Retinal pigment epithelial cell (primary cell): ENCODE data around the gene ACER3.

Experiments
- DNase-seq: peaks from one replicate; pipeline ENCODE4 v3.0.0-alpha.2; 2010; ENCODE audit warnings: low read depth
- H3K4me3 ChIP-seq: 2 replicates; pipeline ENCODE4 v1.5.1; 2011; ENCODE audit warnings: mild to moderate bottlenecking, low read length, control low read depth, moderate library complexity
- TF ChIP-seq, protein P1 (sequence below): conservative IDR thresholded peaks from 2 replicates; pipeline ENCODE4 v1.5.1; 2011; ENCODE audit warnings: low read depth, low read length, control low read depth, inconsistent platforms

Gene ACER3

DNA sequence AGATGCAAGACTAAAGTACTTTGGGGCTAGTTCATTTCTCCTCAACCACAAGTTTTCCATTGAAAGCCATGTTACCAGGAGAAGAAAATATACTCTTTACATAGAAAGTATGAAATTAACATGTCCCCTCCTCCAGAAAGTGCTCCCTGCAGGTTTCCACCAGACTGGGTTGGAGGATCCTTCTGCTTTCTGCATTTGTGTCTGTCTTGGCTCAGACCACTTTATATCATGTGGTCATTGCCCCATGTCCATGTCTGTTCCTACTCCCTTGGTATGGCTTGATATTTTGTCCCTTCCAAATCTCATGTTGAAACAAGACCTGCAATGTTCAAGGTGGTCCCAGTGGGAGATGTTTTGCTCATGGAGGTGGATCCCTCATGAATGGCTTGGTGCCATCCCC is 28.4 kb upstream of the ACER3 start:
- TF ChIP-seq, protein P1, sequence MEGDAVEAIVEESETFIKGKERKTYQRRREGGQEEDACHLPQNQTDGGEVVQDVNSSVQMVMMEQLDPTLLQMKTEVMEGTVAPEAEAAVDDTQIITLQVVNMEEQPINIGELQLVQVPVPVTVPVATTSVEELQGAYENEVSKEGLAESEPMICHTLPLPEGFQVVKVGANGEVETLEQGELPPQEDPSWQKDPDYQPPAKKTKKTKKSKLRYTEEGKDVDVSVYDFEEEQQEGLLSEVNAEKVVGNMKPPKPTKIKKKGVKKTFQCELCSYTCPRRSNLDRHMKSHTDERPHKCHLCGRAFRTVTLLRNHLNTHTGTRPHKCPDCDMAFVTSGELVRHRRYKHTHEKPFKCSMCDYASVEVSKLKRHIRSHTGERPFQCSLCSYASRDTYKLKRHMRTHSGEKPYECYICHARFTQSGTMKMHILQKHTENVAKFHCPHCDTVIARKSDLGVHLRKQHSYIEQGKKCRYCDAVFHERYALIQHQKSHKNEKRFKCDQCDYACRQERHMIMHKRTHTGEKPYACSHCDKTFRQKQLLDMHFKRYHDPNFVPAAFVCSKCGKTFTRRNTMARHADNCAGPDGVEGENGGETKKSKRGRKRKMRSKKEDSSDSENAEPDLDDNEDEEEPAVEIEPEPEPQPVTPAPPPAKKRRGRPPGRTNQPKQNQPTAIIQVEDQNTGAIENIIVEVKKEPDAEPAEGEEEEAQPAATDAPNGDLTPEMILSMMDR = no peak
- H3K4me3 ChIP-seq = no peak overlapping the region
- DNase-seq = no peak

DNA sequence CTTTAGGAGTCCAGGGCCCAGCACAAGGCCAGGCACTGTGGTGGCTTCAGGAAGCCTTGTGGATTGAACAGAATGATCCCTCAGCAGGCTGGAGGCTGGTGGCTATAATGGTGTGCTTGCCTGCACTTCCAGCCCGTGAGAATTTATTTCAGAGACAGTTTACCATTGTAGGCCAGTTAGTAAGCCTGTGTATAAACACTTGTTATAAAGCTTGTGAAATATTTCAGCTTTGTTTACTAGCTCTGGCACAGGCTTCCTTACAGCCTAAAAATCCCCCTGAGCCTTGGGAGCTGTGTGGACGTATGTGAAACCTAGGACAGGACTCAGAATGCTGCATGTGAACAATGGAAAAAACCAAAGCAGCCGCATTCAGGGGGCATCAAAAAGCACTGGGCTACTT is 26.6 kb upstream of the ACER3 start:
- no peak overlapping the region for H3K4me3 ChIP-seq
- TF ChIP-seq, protein P1 = no peak
- DNase-seq = no peak

GRCh38 chr11:76835036-76835435 is 25.7 kb upstream of the ACER3 start:
- no peak overlapping the region for H3K4me3 ChIP-seq
- no peak for DNase-seq
- TF ChIP-seq, protein P1 = no peak

GRCh38 chr11:76835928-76836612 is 24.6 kb upstream of the ACER3 start:
- no peak overlapping the region for H3K4me3 ChIP-seq
- TF ChIP-seq, protein P1 = no peak
- DNase-seq = no peak

DNA sequence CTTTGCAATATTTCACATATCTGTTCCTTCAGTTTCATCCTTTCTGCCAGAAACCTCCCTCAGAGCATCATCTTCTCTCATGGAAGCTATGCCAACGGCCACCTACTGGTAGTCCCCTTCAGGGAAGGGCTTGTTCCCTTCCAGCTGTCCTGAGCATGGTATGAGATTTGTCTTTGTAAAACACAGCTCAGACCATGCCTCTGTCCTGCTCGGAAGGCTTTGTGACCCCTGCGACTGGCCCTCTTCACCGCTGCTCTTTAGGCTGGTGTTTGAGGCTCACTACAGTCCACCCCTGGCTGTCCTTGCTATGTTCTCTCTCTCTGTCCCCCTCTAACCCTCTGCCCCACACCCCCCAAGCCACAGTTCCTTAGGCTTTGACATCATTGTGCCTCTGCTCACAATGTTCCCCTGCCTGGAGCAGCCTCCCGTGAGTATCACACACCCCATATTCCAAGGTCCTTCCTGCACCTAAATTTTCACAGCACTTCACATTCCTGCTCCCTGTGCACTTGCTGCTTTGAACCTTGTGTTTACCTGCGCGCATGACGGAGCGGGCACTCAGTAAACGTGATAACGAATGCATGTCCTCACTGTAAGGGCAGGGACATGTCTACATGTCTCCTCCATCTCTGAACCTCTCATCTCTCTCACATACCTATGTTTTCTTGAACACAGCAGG is 24.0 kb upstream of the ACER3 start:
- DNase-seq = no peak
- TF ChIP-seq, protein P1 = no peak
- no peak overlapping the region for H3K4me3 ChIP-seq

DNA sequence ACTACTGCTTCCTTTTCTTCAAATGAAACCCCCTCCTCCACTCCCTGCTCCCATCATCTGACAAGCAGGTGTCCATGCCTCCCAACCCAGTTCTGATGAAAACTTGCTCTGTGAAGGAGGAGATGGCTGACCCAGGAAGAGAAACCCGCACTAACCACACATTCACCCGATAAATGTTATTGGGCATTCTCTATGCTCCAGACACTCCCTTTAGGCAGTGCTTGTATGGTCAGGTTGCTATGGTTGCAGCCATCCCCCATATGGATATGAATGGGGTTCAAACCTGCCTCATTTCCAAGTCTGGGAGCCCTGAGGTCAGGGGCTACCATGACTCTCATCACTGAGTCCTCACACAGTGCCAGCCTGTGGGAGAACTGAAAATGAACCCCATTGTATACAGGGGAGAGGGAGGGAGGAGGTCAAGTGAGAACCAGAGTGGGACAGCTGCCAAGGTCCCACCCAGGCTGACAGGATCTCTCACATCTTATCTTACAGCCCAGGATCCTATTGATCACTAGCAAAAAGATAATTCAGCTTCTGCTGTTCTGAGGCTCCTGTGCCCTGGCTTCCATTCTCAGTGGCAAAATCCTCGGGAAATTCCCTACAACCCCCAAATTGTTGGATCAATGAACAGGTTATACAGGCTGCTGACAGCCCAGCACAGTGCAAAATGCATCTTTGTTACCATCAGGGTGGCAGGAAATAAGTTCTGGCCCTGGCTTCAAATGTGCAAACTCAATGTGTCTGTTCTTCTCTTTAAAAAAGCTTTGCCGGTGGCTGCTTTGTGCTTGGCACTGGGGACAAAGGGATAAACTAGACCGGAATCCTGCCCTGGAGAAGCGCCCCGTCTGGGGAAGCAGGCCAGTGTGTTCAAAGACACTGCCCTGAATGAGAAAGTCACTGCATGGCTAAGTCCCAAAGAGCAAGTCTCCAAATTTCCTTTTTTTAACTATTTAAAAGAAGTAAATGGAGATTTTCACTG is 22.7 kb upstream of the ACER3 start:
- TF ChIP-seq, protein P1 = no peak
- no peak overlapping the region for H3K4me3 ChIP-seq
- DNase-seq = no peak
